OCI-LY1 (cell line): Measurements from ENCODE around the gene SLC8A1.

Source experiments
- H2AFZ ChIP-seq: fragments of 200-600 bp; sonication (generic), shearing (Covaris generic); 2 replicates; pipeline ENCODE4 v1.6.0; 2014; ENCODE audit warnings: antibody characterized with exemption, mild to moderate bottlenecking, low read length
- H3F3A ChIP-seq: fragments of 200-600 bp; sonication (generic), shearing (Covaris generic); 2 replicates; pipeline ENCODE4 v1.6.0; 2014; ENCODE audit warnings: mild to moderate bottlenecking, antibody characterized with exemption, low read length, moderate library complexity; ENCODE audit not compliant: insufficient read depth
- H3K27ac ChIP-seq: fragments of 200-600 bp; sonication (generic); 2 replicates; pipeline ENCODE4 v1.5.1; 2014; ENCODE audit warnings: low read length, mixed run types, mild to moderate bottlenecking, low read depth; ENCODE audit not compliant: poor library complexity, severe bottlenecking
- H3K27me3 ChIP-seq: fragments of 200-600 bp; sonication (generic); 2 replicates; pipeline ENCODE4 v1.6.0; 2014; ENCODE audit warnings: antibody characterized with exemption, mild to moderate bottlenecking, low read length, moderate library complexity; ENCODE audit not compliant: insufficient read depth
- H3K36me3 ChIP-seq: fragments of 200-600 bp; sonication (generic); 2 replicates; pipeline ENCODE4 v1.6.1; 2014; ENCODE audit warnings: mild to moderate bottlenecking, antibody characterized with exemption, low read length, moderate library complexity, mixed read lengths; ENCODE audit not compliant: insufficient read depth
- H3K4me1 ChIP-seq: fragments of 200-600 bp; sonication (generic); 2 replicates; pipeline ENCODE4 v1.5.1; 2014; ENCODE audit warnings: mild to moderate bottlenecking, low read length, moderate library complexity; ENCODE audit not compliant: insufficient read depth, severe bottlenecking
- H3K4me2 ChIP-seq: fragments of 200-600 bp; sonication (generic), shearing (Covaris generic); 2 replicates; pipeline ENCODE4 v1.6.1; 2014; ENCODE audit warnings: low read length
- H3K4me3 ChIP-seq: fragments of 200-600 bp; sonication (generic); 2 replicates; pipeline ENCODE4 v1.5.1; 2014; ENCODE audit warnings: low read length, low read depth, mild to moderate bottlenecking, mixed read lengths; ENCODE audit not compliant: poor library complexity, severe bottlenecking
- H3K79me2 ChIP-seq: fragments of 200-600 bp; shearing (Covaris generic); 2 replicates; pipeline ENCODE4 v1.6.1; 2016; ENCODE audit warnings: mixed run types, low read length, mixed read lengths; ENCODE audit not compliant: insufficient read depth
- H3K9ac ChIP-seq: fragments of 200-600 bp; sonication (generic), shearing (Covaris generic); 2 replicates; pipeline ENCODE4 v1.6.1; 2014; ENCODE audit warnings: mild to moderate bottlenecking, low read length, mixed read lengths
- H3K9me2 ChIP-seq: fragments of 200-600 bp; sonication (generic), shearing (Covaris generic); 2 replicates; pipeline ENCODE4 v1.6.1; 2014; ENCODE audit warnings: low read depth, mild to moderate bottlenecking, low read length, mixed read lengths
- H3K9me3 ChIP-seq: fragments of 200-600 bp; shearing (Covaris generic); 2 replicates; pipeline ENCODE4 v1.6.1; 2014; ENCODE audit warnings: low read length, mixed read lengths
- H4K20me1 ChIP-seq: fragments of 200-600 bp; sonication (generic), shearing (Covaris generic); 2 replicates; pipeline ENCODE4 v1.6.0; 2016; ENCODE audit warnings: mild to moderate bottlenecking, low read length; ENCODE audit not compliant: insufficient read depth
- CTCF ChIP-seq: fragments of 200-600 bp; sonication (generic), shearing (Covaris generic); IDR thresholded peaks from 2 replicates; pipeline ENCODE4 v1.5.1; 2017; ENCODE audit warnings: mild to moderate bottlenecking, antibody characterized with exemption, low read length, moderate library complexity, mixed read lengths
- EZH2 ChIP-seq: fragments of 200-600 bp; sonication (generic), shearing (Covaris generic); IDR thresholded peaks from 2 replicates; pipeline ENCODE4 v1.8.0; 2017; ENCODE audit warnings: borderline replicate concordance, mixed run types, mild to moderate bottlenecking, antibody characterized with exemption, low read length, moderate library complexity, mixed read lengths

The SLC8A1 gene

GRCh38 chr2:40138314-40138713, 313.6 kb downstream of the SLC8A1 start:
- H3K4me2 ChIP-seq, result no peak overlapping the region
- H3K27ac ChIP-seq, result no peak overlapping the region
- H3K36me3 ChIP-seq, result no peaks in the 10 kb centered on the region
- H3F3A ChIP-seq, result no peaks in the 10 kb centered on the region
- no peak overlapping the region for H3K9ac ChIP-seq
- H3K79me2 ChIP-seq, result no peaks in the 10 kb centered on the region
- no peak overlapping the region for H3K4me3 ChIP-seq
- TF ChIP-seq CTCF (no peak), EZH2 (no peak)
- H3K9me3 ChIP-seq, result no peaks in the 10 kb centered on the region
- H3K4me1 ChIP-seq, result no peaks in the 10 kb centered on the region
- H3K9me2 ChIP-seq, result no peaks in the 10 kb centered on the region
- H3K27me3 ChIP-seq, result no peaks in the 10 kb centered on the region
- H2AFZ ChIP-seq, result no peak overlapping the region
- H4K20me1 ChIP-seq, result no peaks in the 10 kb centered on the region

- H3K27me3 ChIP-seq, result no peaks in the 10 kb centered on the region
These were observed 320.7 kb downstream of the SLC8A1 start for GRCh38 chr2:40131081-40131704.

GRCh38 chr2:40130251-40130994, 321.5 kb downstream of the SLC8A1 start:
- no peaks in the 10 kb centered on the region for H3K9me2 ChIP-seq
- no peaks in the 10 kb centered on the region for H3K79me2 ChIP-seq
- H3K36me3 ChIP-seq, result no peaks in the 10 kb centered on the region
- H3K27me3 ChIP-seq, result no peaks in the 10 kb centered on the region
- H3K4me1 ChIP-seq, result no peaks in the 10 kb centered on the region
- H3F3A ChIP-seq, result no peaks in the 10 kb centered on the region
- no peaks in the 10 kb centered on the region for H4K20me1 ChIP-seq
- no peaks in the 10 kb centered on the region for H3K9me3 ChIP-seq
- TF ChIP-seq EZH2 (no peak), CTCF (no peak)
- no peak overlapping the region for H3K4me2 ChIP-seq
- no peak overlapping the region for H2AFZ ChIP-seq
- no peak overlapping the region for H3K9ac ChIP-seq
- no peak overlapping the region for H3K27ac ChIP-seq
- no peak overlapping the region for H3K4me3 ChIP-seq

More at GRCh38 chr2:40131081-40131704, 320.7 kb downstream of the SLC8A1 start:
- H3K4me3 ChIP-seq, result no peak overlapping the region
- no peak overlapping the region for H3K4me2 ChIP-seq
- no peaks in the 10 kb centered on the region for H4K20me1 ChIP-seq
- no peak overlapping the region for H3K9ac ChIP-seq
- H3K9me2 ChIP-seq, result no peaks in the 10 kb centered on the region
- no peak overlapping the region for H3K27ac ChIP-seq
- no peaks in the 10 kb centered on the region for H3K9me3 ChIP-seq
- H3F3A ChIP-seq, result no peaks in the 10 kb centered on the region
- no peaks in the 10 kb centered on the region for H3K4me1 ChIP-seq
- TF ChIP-seq CTCF, result no peak
- no peak for TF ChIP-seq EZH2
- H3K79me2 ChIP-seq, result no peaks in the 10 kb centered on the region
- H2AFZ ChIP-seq, result no peak overlapping the region
- H3K36me3 ChIP-seq, result no peaks in the 10 kb centered on the region
